GM19238 (cell line): ENCODE measurements around the gene GZF1.
A peak's percentile ranks its signal among the peaks of the same experiment; 100 is the strongest.

Source experiments
- DNase-seq: peaks from one replicate; pipeline ENCODE4 v3.0.0; 2011; ENCODE audit warnings: low spot score; ENCODE audit not compliant: insufficient read length

Gene GZF1

DNA sequence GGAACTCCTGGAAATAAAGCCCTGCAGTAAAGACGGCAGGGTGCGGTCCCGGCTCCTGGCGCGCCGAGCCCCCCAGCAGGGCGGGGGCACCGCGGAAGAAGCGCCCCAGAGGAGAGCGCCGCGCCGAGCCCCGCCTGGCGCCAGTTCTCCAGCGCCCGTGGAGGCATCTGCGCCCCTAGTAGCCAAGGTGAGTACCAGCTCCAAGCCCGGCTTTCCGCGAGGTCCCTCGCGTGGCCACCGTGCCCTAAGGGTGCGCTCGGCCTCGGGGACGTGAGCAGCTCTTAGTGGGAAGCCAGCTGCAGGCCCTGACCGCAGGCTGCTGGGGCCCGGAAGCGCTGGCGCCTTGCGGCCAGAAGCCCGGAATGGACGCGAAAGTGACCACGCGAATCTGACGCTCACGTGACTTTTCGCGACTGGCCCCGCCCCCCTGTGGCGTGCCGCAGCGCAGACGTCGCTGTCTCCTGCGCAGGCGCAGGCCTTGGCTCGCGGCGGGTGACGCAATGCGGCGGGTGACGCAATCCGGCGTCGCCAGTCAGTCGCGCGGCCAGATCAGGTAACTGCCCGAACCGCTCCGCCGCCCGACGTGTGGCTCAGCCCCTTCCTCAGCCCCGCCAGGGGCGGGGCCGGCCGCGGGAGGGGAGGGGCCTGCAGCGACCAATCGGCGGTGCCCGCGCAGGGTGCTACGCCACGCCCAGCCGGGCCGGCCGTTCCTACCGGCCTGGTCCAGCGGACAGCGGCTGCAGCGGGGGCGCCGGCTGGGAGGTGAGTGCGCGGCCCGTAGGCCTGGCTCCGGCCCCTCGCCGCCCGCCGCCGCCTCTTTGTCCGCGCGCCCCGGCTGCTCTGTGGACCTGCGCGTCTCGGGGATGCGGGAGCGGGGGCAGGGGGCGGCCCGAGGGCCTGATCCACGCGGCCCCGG is at the start of gene GZF1:
Gene GZF1 (plus strand): TSS at position 707 of the 916 bp plus-strand sequence. CDS start 2,202 bp downstream, outside the sequence.
- DNase-seq = peak; percentile 92

DNA sequence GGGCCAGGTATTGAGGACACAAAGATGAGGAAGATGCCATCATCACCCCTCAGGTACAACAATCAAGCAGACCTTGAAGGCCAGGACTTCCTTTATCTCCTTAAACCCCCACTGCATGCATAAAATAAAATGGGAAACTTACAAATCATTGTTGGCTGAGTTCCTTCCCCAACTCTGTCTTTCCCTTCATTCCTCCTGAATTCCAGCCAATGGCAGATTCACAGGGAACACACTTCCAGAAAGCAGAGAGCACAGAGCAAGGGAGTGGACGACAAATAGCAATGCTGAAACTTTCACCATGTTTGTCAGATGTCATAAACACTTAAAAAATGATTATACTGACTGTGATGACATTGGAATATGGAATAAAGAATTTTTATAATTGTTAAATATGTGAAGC is 48.7 kb upstream of the GZF1 start:
- DNase-seq = no peak

DNA sequence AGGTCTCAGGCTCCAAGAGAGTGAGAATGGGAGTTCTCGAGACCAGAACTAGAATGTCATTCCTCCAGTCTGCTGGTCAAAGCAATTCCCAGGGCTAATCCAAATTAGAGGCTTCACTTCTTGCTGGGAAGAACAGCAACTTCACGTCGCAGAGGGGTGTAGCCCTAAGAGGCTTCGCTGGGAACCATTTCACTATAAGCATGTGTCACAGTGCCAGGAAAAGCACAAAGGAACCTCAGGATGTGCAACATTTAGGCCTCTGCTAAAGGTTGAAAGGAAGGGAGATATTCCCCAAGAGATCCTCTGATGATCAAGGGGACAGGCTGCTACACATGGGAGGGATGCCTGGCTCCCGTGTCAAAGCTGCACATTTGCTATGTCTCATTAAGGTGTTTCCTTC is 47.3 kb upstream of the GZF1 start:
- no peak for DNase-seq

DNA sequence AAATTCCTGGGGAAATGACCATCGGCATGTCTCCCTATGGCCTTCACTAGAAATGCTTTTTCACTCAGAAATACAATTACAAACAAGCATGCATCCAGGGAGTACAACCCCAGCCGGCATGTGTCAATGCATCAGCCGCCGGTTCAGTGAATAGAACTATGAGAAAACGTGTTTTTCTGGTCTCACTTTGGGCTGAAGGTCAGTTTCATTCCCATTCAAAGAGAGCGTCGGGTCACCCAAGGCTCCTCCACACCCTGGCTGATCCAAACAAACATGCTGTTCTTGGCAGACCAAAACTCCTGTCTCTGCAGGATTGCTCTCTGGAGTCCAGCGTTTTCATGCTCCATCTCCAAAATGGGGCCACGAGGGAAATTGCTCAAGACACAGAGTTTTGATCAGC is 46.9 kb upstream of the GZF1 start:
- no peak for DNase-seq

DNA sequence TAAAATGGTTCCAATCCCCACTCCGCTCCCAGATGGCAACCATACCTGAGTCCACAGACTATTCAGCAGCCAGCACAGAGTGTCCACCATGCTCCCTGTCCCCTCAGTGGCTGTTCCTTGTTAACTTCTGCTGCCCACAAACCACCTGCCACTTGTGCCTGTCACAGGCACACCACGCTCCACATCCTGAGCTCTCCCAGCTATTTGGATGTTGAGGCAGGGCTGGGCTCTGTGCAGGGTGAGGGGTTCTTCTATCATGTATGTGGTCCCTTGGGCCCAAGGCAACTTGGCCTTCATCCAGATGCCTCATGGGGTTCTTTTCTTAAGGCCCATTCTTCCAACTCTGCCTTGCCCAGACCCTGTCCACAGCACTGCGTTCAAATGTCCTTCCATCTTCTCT is 45.4 kb upstream of the GZF1 start:
- no peak for DNase-seq

DNA sequence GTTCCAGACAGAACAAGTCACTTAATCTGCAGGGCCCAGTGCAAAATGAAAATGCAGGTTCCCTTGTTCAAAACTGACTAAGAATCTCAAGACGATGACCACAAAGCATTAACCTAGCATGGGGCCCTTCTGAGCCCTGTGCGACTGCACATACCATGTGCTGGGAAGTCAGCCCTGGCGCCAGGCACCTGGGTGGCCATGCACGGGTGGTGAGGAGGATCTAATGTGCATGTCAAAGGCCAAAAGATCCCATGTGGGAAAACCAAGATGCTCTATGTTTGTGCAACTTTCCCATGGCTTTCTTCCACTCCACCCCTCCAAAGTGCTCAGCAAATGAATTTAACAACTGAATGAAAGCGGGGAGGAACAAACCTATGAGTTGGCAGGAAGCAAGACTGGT is 44.9 kb upstream of the GZF1 start:
- no peak for DNase-seq

DNA sequence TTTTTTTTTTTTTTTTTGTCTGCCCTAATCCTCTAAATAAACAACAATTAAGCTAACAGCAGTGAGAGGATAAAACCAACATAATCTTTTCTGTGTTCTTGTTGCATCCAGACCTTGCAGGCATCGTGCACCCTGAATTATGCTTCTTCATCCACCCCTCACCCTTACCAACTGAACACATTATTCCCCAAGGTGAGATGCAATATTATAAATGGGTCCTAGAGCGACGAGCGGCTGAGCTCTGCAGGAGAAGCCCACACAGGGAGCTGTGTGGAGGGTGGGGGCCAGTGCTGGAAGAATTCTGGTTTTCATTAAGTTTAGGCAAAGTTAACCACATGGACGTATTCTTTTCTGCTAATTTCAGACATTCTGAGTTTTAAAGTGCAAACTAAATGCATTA is 43.6 kb upstream of the GZF1 start:
- DNase-seq = no peak

DNA sequence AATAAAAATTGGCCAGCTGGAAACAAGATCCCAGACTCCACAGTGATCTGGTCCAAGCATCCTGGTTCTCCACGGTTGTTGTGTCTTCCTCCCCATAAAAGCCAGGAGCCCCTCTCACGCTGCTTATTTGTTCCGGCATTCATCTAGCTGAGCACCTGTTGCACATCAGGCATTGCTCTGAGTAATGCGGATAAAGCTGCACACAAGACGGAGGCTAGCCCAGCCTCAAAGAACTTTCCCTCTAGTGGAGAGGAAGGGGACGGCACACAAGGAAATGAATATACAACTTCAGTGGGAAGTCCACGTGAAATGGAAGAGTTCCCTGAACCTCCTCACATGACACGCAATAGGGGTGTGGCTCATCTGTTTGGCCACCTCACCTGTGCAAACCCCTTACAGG is 41.7 kb upstream of the GZF1 start:
- DNase-seq = no peak

DNA sequence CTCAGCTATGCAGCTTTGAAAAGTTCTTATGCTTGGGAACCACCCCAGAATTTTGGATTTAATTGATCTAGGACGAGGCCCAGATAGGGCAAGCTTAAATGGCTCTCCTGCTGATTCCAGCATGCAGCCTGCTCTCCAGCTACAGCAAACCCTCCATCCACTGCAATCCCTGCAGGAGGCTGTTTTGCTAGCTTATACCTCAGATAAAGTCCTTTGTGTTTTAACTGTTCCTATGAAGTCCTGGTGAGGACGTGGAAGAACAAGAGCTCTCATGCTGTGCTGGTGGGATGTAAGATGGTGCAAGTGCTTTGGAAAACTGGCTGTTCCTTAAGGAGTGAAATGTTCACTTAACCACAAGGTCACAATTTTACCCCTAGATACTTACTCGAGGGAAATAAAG is 36.9 kb upstream of the GZF1 start:
- DNase-seq = no peak

DNA sequence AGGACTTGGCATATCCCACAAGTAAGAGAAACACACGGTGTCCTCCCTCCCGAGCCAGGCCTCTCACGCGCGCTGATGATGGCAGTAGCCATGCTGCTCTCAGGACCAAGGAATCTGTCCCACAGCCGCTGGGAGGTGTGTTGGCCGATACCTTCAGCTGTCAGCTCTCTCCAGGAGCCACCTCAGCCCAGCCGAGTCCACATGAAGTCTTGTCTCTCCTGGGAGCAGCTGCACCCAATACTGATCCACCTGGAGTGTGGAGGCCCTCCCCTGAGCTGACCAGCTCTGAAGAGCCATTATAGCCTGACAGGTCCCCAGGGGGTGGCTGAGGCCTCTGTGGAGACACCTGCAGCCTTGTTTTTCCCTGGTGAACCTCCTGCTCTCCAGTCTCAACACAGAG is 35.2 kb upstream of the GZF1 start:
- DNase-seq = no peak

DNA sequence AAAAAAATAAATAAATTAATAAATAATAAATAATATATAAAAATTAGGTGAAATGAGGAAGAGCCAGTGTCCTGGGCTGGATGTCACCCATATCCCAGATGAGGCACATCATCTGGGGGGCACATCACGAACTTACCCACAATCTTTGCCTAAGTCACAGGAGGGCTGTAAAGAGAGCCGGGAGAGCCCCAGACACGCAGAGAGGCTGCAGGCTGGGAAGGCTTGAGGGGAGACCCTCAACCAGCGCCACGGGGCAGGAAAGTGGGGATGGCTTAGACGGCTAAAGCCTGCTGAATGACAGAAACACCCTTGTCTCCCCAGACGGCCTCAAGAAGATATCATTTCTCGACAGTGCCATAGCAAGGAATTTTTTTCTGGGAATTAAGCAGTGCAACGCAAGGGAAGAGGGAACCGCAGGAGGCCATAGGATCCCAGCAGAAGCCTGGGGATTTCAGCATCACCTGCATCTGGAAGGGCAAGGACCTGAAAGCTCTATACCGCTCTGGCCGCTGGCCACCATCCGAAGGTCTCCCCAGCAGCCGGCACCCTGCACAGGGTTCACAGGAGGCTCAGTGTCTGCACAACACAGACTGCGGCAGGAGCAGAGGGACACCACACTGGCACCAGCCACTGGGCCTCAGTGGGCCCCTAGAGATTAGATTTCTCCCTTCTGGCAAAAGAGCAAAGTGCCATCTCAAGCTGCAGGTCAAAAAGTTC is 34.2 kb upstream of the GZF1 start:
- no peak for DNase-seq

DNA sequence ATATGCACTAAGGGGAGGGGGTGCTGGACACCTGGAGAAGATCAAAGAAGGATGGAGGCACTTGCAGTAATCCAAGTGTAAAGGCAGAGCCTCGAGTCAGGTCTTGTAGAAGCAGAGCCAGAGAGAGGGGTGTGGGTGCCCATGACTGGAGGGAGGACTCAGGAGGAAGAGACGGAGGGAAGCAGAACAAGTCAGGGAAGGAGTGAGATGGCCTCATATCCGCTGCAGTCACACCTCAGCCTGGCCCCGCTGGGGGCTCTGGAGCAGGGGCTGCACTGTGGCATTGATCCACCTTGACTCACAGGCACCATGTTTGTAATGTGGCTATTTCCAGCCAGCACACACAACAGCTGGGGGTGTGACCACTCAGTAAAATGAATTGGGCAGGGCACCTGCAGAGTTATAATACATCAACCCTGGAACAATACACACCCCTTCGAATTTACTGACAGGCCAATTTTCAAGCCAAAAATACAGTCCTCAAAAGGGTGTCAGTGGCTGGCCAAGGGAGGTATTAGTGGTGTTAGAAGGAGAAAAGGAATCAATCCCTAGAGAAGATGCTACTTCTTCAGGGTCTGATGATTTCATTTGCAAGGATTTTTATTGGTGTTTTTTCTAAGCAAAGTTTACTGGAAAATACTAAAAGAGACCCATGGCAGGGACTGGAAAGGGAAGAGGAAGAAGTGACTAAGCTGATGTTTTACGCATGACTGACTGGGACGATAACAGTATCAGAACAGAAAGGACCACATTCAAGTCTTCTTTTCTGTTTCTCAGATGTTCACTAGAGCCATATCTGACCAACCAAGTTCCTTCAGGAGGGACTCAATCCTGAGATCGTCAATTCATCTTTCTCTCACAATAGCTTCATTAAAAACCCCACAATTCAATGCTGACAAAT is 30.3 kb upstream of the GZF1 start:
- no peak for DNase-seq

DNA sequence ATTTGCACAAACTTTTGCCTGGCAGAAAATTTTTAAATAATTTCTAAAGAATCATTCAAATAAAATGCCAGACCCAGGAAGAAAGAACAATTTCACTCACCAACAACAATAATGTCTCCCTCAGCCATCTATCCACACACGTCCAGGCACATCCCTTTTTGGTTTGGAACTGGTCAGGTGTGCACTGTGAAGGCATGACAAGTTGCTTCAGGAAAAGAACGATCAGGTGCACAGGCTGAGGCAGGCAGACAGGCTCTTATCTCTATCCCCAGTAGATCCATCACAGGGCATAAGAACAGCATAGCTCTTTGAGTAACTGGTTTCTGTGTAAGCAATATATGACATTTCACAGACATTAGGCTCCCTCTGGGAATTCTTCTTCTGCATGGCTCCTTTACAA is 29.5 kb upstream of the GZF1 start:
- DNase-seq = no peak

DNA sequence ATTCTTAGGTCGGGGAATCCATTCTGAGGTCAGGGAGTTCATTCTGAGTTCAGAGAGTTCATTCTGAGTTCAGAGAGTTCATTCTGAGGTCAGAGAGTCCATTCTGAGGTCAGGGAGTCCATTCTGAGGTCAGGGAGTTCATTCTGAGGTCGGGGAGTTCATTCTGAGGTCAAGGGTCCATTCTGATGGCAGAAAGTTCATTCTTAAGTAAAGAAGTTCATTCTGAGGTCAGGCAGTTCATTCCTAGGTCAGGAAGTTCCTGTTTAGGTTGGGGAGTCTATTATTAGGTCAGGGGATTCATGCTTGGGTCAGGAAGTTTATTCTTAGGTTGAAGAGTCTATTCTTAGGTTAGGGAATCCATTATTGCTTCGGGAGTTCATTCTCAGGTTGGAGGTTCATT is 27.9 kb upstream of the GZF1 start:
- DNase-seq = no peak

DNA sequence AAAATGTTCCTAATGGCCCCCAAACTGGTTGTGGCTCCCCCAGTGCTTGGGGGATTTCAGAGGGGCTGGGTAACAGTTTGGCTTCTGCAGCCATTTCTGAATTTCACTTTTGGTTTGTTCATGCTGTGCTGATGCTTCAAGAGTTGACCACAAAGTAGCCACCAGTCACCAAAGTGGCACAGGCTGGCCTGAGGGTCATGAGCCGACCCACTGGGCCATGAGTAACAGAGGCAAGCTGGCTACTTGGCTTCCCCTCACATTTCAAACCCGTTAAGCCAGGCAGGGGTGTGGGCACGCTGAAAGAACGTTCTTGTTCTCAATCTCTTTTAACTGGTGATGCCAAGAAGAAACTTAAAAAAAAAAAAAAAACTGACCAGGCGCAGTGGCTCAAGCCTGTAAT is 26.5 kb upstream of the GZF1 start:
- DNase-seq = no peak

DNA sequence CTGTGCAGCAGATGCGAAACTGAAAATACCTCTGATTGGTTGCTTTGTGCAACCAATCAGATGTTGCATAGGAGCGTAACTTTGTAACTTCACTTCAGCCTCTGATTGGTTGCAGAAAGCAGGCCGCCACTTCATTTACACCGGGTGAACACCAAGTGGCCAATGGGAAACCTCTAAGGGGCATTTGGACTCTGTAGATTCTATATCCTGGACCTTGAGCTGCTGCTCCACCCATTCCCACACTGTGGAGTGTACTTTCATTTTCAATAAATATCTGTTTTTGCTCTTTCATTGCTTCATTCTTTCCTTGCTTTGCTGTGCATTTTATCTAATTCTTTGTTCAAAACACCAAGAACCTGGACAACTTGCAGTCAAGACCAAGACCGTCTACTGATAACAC is 25.5 kb upstream of the GZF1 start:
- no peak for DNase-seq

DNA sequence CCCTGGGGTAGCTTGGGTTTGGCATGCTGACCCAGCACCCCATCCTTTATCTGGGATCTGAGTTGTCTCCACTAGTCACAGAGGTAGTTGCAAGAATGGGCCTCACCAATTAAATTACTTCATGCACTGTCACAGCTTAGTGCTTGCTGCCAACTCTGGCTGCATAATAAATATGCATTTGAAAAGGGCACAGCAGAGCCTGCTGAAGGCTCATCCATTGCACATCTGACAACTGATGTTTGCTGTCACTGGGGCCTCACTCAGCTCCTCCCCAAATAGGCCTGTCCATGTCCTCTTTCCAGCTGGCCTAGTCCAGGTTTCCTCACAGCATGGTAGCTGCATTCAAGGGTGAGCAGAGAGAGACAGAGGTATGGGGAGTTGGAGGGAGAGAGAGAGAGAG is 24.7 kb upstream of the GZF1 start:
- DNase-seq = no peak

DNA sequence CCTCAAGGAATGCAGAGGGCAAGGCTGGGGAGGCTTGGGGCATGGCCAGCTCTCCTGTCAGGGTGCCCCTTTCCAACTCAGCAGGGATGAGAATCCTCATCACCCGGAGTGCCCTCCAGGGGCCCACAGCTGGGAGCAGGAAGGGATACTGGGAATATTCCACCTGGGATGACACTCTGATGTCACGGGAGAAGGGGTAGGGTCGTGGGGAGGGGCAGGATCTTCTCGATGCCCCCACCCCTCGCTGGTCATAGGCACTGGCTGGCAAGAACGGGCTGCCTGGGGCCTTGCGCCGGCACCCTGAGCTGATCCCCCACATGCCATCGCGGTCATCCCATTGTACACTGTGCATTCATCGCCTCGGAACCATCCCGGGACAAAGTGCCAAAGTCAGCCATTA is 22.0 kb upstream of the GZF1 start:
- DNase-seq = no peak

DNA sequence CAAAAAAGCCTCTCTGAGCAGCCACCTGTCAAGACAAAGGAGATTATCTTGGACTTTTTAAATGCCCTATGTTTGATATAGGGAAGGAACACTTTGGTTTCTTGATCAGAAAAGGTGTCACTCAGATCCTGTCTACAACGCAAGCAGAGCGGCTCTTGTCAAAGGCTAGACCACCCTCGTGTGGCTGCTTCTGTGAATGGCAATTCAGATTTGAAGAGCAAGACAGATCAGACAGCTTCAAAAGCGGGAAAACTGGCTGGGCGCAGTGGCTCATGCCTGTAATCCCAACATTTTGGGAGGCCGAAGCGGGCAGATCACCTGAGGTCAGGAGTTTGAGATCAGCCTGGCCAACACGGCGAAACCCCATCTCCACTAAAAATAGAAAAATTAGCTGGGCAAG is 21.5 kb upstream of the GZF1 start:
- peak; percentile 27 for DNase-seq

DNA sequence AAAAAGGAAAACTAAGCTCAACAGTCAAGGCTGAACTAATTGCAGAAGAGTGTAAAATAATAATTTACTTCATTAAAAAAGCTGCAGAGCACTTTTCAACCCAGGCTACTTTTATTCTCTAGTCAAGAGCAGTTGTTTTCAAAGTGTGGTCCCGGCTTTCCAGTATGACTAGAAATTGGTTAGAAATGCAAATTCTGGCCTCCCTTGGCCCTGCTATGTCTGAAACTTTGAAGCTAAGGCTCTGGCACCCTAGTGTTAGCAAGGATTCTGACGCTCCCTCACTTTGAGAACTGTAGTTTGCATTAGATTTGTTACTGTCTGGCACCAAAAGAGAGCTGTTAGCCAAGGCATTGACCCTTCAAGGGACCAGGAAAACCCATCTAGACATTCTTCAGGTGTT is 20.9 kb upstream of the GZF1 start:
- DNase-seq = no peak

DNA sequence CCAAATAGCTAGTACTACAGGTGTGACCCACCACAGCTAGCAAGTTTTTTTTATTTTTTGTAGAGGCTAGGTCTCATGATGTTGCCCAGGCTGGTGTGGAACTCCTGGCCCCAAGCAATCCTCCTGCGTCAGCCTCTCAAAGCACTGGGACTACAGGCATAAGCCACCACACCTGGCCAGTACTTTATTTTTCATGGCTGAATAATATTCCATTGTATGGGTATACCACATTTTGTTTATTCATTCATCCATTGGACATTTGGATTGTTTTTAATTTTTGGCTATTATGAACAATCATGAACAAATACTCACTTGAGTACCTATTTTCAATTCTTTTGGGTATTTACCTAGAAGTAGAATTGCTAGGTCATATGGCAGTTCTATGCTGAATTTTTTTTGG is 18.4 kb upstream of the GZF1 start:
- DNase-seq = no peak

DNA sequence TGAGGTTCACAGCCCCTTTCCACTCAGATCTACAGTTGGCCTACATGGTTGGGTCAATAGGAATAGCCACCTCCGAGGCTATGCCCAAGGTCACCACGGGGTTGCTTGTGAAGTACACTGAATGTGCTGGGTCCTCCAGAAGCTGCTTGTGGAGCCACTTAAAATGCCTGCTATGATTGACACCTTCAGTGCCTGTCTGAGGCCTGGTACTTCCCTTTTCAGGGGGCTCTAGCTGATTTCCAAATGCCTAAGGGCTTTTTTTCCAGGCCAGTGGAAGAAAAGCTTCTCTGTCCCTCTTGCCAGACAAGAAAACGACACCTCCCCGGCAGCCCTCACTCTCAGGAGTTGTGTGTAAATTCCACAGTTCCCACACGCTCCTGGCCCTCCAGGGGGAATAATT is 17.6 kb upstream of the GZF1 start:
- DNase-seq = no peak
